ENCODE data around the gene TRRAP. TPM values are rescaled to one million over a fixed set of nuclear protein-coding genes. Genes with fewer than 3 reads are reported as not detected.
"Not testable (repeated sequence)": the region's sequence is repeated elsewhere in the genome, so short reads cannot be mapped to it uniquely, and the experiment has no call there.

Gene TRRAP
- total RNA-seq, 4 donors from 2014 or later, result 34.3 to 52.5 (median 39.5) TPM

DNA sequence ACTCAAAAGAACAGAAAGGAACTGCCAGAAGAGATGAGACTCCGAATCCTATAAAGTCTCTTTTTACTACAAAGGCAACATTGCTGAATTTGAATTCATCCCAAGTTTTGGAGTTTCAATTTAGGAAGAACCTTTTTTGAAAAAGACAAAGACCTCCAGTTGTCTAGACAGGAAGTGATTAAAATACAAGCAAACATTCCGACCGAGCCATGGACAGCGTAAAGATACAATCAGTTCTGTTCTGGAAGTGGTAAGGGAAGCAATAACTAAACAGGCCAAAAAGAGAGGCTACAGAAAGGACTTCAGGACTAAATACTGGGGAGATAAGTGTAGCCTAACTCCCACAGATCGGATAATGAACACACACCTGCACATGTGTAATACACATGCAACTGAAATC lies 164.6 kb downstream of the TRRAP start:
- no peak for DNase-seq (ENCODE audit: low spot score in 2 of 2)
- Histone ChIP-seq H3K36me3 (peaks cover 0 to 86% (median 5%) of the 10 kb centered on the region in 3 donors), H3K27me3 (no peaks in the 10 kb centered on the region), H3K9me3 (no peaks in the 10 kb centered on the region), H3K27ac (peak overlapping the region in 3 of 4 donors; percentile 23 to 91 (median 85)), H3K4me3 (no peak overlapping the region), H3K4me1 (peaks cover 0 to 38% (median 20%) of the 10 kb centered on the region in 4 donors)
- 26 to 36% methylated on average over 5 of the region's 5 CpGs for WGBS, 2 donors
- TF ChIP-seq EP300 (IDR thresholded peaks at IDR 0.05) (no peak), POLR2A (IDR thresholded peaks at IDR 0.05) (no peak)

DNA sequence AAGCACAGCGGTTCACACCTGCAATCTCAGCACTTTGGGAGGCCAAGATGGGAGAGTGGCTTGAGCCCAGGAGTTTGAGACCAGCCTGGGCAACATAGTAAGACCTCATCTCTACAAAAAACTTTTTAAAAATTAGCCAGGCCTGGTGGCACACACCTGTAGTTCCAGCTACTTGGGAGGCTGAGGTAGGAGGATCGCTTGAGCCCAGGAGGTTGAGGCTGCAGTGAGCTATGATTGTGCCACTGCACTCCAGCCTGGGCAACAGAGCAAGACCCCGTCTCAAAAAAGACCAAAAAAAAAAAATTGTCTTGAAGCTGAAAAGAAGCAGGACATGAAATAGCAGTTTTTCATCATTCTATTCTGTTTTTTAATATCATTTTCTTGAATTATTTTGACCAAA lies 166.5 kb downstream of the TRRAP start:
- 90 to 95% methylated on average over 3 of the region's 3 CpGs for WGBS, 2 donors
- Histone ChIP-seq H3K36me3 (peaks cover 0 to 87% (median 4%) of the 10 kb centered on the region in 3 donors), H3K4me1 (peaks cover 0 to 38% (median 20%) of the 10 kb centered on the region in 4 donors)
- H3K27me3 ChIP-seq; H3K27ac ChIP-seq; DNase-seq (ENCODE audit: low spot score in 2 of 2); H3K9me3 ChIP-seq; H3K4me3 ChIP-seq: not testable (repeated sequence)

DNA sequence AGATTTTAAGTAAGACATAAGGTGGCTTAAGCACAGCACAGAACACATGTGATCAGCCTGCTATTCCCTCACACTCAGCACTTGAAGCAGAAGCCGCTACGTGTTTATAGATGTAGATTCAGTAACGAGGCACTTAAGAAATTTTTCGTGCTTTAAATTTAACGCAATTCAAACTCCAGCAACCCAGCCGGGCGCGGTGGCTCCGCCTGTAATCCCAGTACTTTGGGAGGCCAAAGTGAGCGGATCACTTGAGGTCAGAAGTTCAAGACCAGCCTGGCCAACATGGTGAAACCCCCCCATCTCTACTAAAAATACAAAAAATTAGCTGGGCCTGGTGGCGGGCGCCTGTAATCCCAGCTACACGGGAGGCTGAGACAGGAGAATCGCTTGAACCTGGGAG lies 167.9 kb downstream of the TRRAP start:
- not testable (repeated sequence) for H3K27ac ChIP-seq; H3K4me3 ChIP-seq; H3K9me3 ChIP-seq; H3K27me3 ChIP-seq; DNase-seq (ENCODE audit: low spot score in 2 of 2)
- H3K4me1 ChIP-seq, result peaks cover 0 to 24% (median 13%) of the 10 kb centered on the region in 4 donors
- 82 to 92% methylated on average over 14 of the region's 14 CpGs for WGBS, 2 donors
- peaks cover 0 to 90% (median 5%) of the 10 kb centered on the region in 3 donors for H3K36me3 ChIP-seq

DNA sequence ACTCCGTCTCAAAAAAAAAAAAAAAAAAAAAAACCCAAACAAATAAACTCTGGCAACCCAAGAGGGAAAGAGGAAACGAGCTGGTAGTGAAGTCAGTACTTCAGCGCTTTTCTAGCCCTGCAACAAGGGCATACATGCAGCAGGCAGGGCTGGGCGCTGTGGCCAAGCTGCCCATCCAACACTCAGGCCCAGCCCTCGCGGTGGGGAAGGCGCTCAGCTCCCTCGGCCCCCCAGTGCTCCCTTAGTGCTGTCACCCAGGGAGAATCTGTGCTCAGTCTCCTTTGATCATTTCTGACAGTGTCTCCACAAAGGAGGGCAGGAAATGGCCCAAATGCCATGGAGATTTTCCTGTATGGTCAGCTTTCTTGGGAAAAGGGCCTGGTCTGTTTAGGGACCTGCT lies 168.4 kb downstream of the TRRAP start:
- H3K27me3 ChIP-seq, result no peaks in the 10 kb centered on the region
- DNase-seq (ENCODE audit: low spot score in 2 of 2), result no peak
- peaks cover 0 to 91% (median 10%) of the 10 kb centered on the region in 3 donors for H3K36me3 ChIP-seq
- peak overlapping the region in 1 of 4 donors; percentile 38 for H3K27ac ChIP-seq
- WGBS, 2 donors, result 83% methylated on average over 8 of the region's 8 CpGs
- H3K4me3 ChIP-seq, result no peak overlapping the region
- H3K4me1 ChIP-seq, result peaks cover 0 to 19% (median 11%) of the 10 kb centered on the region in 4 donors
- TF ChIP-seq, protein P1, sequence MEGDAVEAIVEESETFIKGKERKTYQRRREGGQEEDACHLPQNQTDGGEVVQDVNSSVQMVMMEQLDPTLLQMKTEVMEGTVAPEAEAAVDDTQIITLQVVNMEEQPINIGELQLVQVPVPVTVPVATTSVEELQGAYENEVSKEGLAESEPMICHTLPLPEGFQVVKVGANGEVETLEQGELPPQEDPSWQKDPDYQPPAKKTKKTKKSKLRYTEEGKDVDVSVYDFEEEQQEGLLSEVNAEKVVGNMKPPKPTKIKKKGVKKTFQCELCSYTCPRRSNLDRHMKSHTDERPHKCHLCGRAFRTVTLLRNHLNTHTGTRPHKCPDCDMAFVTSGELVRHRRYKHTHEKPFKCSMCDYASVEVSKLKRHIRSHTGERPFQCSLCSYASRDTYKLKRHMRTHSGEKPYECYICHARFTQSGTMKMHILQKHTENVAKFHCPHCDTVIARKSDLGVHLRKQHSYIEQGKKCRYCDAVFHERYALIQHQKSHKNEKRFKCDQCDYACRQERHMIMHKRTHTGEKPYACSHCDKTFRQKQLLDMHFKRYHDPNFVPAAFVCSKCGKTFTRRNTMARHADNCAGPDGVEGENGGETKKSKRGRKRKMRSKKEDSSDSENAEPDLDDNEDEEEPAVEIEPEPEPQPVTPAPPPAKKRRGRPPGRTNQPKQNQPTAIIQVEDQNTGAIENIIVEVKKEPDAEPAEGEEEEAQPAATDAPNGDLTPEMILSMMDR (IDR thresholded peaks at IDR 0.05), result no peak
- TF ChIP-seq EP300 (IDR thresholded peaks at IDR 0.05), result no peak
- TF ChIP-seq POLR2A (IDR thresholded peaks at IDR 0.05), result no peak
- H3K9me3 ChIP-seq, result no peaks in the 10 kb centered on the region

DNA sequence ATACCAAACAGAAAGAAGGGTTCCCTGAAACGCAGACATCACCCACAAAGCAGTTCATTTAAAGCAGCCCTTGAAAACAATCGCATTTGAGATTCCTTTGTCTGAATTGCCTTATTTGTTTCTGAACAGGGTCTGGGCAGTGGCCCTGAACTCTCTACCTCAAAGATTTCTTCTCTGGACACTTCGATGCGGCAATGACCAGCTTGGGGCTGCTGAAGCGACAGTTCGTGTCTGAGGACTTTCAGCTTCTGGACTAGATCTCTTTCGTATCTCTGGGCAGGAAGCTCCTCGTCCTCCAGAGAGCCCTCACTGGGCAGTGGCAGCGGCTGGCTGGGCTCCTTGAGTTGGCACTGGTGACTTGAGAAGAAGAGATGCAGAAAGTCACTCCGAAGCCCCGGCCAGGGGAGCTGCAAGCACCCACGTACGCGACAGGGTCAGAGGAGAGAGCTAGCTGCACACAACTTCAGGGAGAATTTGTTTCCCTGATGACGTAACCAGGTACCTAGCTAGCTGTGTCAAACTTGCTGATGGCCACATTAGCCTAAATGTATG lies 169.3 kb downstream of the TRRAP start:
- Histone ChIP-seq H3K36me3 (peaks cover 0 to 96% (median 16%) of the 10 kb centered on the region in 3 donors), H3K4me1 (peaks cover 0 to 11% (median 4%) of the 10 kb centered on the region in 4 donors), H3K27ac (peak overlapping the region in 1 of 4 donors; percentile 38), H3K4me3 (no peak overlapping the region), H3K9me3 (no peaks in the 10 kb centered on the region), H3K27me3 (no peaks in the 10 kb centered on the region)
- TF ChIP-seq EP300 (IDR thresholded peaks at IDR 0.05), result no peak
- TF ChIP-seq, protein P1 (IDR thresholded peaks at IDR 0.05), result no peak
- TF ChIP-seq POLR2A (IDR thresholded peaks at IDR 0.05), result no peak
- no peak for DNase-seq (ENCODE audit: low spot score in 2 of 2)
- WGBS, 2 donors, result 79 to 87% methylated on average over 15 of the region's 15 CpGs

DNA sequence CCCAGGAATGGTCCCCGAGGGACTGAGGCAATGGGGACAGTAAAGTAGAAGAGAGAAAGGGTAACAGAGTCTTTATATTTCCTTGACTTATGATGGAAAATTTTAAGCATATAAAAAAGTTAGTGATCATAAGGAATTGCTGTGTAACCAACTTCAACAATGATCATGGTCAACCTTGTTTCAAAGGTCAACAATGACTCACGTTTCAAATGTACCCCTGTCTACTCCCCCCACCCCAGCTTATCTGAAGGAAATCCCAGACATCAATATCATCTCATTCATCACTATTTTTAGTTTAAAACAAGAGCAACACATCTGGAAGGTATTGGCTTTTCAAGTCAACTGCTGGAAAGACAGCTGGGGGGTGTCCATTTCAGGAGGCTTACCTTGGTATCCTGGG lies 172.6 kb downstream of the TRRAP start:
- no peaks in the 10 kb centered on the region for H3K27me3 ChIP-seq
- H3K9me3 ChIP-seq, result no peaks in the 10 kb centered on the region
- DNase-seq (ENCODE audit: low spot score in 2 of 2), result no peak
- no peak overlapping the region for H3K4me3 ChIP-seq
- H3K36me3 ChIP-seq, result peaks cover 0 to 100% (median 26%) of the 10 kb centered on the region in 3 donors
- WGBS, 2 donors, result 55 to 62% methylated on average over 2 of the region's 2 CpGs
- no peak for TF ChIP-seq EP300 (IDR thresholded peaks at IDR 0.05)
- H3K4me1 ChIP-seq, result no peaks in the 10 kb centered on the region
- no peak overlapping the region for H3K27ac ChIP-seq

DNA sequence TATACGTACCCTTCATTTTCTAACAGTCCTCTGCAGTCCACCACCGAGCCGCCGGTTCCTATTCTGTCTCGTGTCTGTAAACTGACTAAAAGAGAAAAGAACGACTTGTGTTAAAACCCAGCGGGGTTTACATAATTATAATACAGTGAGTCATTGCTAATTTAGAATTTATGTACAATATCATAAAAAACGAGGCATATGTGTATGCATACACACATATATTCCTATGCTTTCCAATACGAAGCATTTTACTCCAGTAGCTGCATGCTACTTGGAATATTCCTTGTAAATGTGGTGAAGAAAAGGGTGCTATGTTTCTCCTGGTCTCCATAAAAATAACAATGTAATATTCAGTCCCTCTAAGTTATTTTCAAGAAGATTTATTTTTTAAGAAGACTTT lies 176.4 kb downstream of the TRRAP start:
- TF ChIP-seq EP300 (IDR thresholded peaks at IDR 0.05) (no peak), POLR2A (IDR thresholded peaks at IDR 0.05) (no peak)
- TF ChIP-seq, protein P1 (IDR thresholded peaks at IDR 0.05), result no peak
- Histone ChIP-seq H3K27me3 (no peaks in the 10 kb centered on the region), H3K4me3 (no peak overlapping the region), H3K4me1 (no peaks in the 10 kb centered on the region), H3K27ac (no peak overlapping the region), H3K9me3 (no peaks in the 10 kb centered on the region), H3K36me3 (peaks cover 0 to 96% (median 22%) of the 10 kb centered on the region in 3 donors)
- WGBS, 2 donors, result 92 to 93% methylated on average over 9 of the region's 9 CpGs
- no peak for DNase-seq (ENCODE audit: low spot score in 2 of 2)
